RWPE2 (cell line): ENCODE results near the gene GAP43.
"Not testable (repeated sequence)": the region's sequence is repeated elsewhere in the genome, so short reads cannot be mapped to it uniquely, and the experiment has no call there.

Source experiments
- ATAC-seq: fragments of 200-7000 bp; cut with Tn5 transposase; 3 replicates; pipeline ENCODE4 v1.9.1; 2021; ENCODE audit warnings: low read depth
- DNase-seq: peaks from one replicate; pipeline ENCODE4 v3.0.0-alpha.2; 2020; ENCODE audit warnings: low spot score
- H3K27ac ChIP-seq: fragments of 450-650 bp; 2 replicates; pipeline ENCODE4 v1.5.1; 2017; ENCODE audit warnings: mild to moderate bottlenecking; ENCODE audit not compliant: poor library complexity, severe bottlenecking
- H3K27me3 ChIP-seq: fragments of 250-450 bp; sonication (Bioruptor Pico); 2 replicates; pipeline ENCODE4 v1.5.1; 2021; ENCODE audit warnings: mild to moderate bottlenecking, moderate library complexity; ENCODE audit not compliant: insufficient read depth, poor library complexity, severe bottlenecking
- H3K36me3 ChIP-seq: fragments of 250-450 bp; sonication (Bioruptor Pico); 2 replicates; pipeline ENCODE4 v1.5.1; 2020; ENCODE audit warnings: low read depth, mild to moderate bottlenecking, moderate library complexity
- H3K4me1 ChIP-seq: fragments of 250-450 bp; sonication (Bioruptor Pico); 2 replicates; pipeline ENCODE4 v1.5.1; 2021; ENCODE audit warnings: mild to moderate bottlenecking, moderate library complexity; ENCODE audit not compliant: insufficient read depth, poor library complexity, severe bottlenecking
- H3K4me3 ChIP-seq: fragments of 250-450 bp; sonication (Bioruptor Pico); 2 replicates; pipeline ENCODE4 v1.5.1; 2021; ENCODE audit warnings: mild to moderate bottlenecking, moderate library complexity; ENCODE audit not compliant: severe bottlenecking
- H3K9me3 ChIP-seq: fragments of 250-450 bp; sonication (Bioruptor Pico); 2 replicates; pipeline ENCODE4 v1.5.1; 2021; ENCODE audit warnings: mild to moderate bottlenecking, moderate library complexity; ENCODE audit not compliant: severe bottlenecking
- TF ChIP-seq, protein P1 (sequence below): fragments of 450-650 bp; IDR thresholded peaks from one replicate; pipeline ENCODE4 v1.5.1; 2017; ENCODE audit warnings: mild to moderate bottlenecking, moderate library complexity; ENCODE audit not compliant: poor library complexity, severe bottlenecking

Gene GAP43

GRCh38 chr3:115727135-115727534 is 103.8 kb downstream of the GAP43 start:
- no peak overlapping the region for H3K4me3 ChIP-seq
- no peak overlapping the region for H3K27ac ChIP-seq
- H3K36me3 ChIP-seq, result no peaks in the 10 kb centered on the region
- H3K27me3 ChIP-seq, result no peaks in the 10 kb centered on the region
- TF ChIP-seq, protein P1, sequence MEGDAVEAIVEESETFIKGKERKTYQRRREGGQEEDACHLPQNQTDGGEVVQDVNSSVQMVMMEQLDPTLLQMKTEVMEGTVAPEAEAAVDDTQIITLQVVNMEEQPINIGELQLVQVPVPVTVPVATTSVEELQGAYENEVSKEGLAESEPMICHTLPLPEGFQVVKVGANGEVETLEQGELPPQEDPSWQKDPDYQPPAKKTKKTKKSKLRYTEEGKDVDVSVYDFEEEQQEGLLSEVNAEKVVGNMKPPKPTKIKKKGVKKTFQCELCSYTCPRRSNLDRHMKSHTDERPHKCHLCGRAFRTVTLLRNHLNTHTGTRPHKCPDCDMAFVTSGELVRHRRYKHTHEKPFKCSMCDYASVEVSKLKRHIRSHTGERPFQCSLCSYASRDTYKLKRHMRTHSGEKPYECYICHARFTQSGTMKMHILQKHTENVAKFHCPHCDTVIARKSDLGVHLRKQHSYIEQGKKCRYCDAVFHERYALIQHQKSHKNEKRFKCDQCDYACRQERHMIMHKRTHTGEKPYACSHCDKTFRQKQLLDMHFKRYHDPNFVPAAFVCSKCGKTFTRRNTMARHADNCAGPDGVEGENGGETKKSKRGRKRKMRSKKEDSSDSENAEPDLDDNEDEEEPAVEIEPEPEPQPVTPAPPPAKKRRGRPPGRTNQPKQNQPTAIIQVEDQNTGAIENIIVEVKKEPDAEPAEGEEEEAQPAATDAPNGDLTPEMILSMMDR, result no peak
- H3K9me3 ChIP-seq, result no peaks in the 10 kb centered on the region
- no peaks in the 10 kb centered on the region for H3K4me1 ChIP-seq
- DNase-seq, result no peak
- ATAC-seq, result no peak

DNA sequence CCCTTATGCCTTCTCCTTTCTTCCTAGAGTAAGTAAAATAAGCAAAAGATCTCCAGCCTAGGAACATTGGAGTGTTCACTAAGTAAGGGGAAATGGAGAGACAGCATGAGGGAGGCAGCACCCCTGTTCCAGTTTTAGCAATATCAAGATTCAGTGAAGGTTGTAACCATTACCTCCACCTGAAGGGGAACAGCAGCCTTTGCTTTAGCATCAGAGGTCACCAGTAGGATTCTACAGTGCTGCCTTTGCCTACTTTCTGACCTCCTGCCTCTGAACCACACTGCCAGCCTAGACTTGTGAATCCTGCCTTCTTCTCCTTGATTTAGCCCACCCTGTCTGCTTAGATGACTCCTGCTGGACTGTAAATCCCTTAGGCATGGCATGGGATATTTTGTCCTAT is 104.7 kb downstream of the GAP43 start:
- H3K36me3 ChIP-seq, result no peaks in the 10 kb centered on the region
- H3K9me3 ChIP-seq, result no peaks in the 10 kb centered on the region
- TF ChIP-seq, protein P1, result no peak
- no peak overlapping the region for H3K27ac ChIP-seq
- ATAC-seq (no peak), DNase-seq (no peak)
- H3K27me3 ChIP-seq, result no peaks in the 10 kb centered on the region
- no peaks in the 10 kb centered on the region for H3K4me1 ChIP-seq
- H3K4me3 ChIP-seq, result no peak overlapping the region

- ATAC-seq, H3K4me1 ChIP-seq, H3K27me3 ChIP-seq, H3K27ac ChIP-seq, DNase-seq, H3K36me3 ChIP-seq, H3K4me3 ChIP-seq, H3K9me3 ChIP-seq: not testable (repeated sequence)
Observed at GRCh38 chr3:115736341-115736740, 113.0 kb downstream of the GAP43 start.

DNA sequence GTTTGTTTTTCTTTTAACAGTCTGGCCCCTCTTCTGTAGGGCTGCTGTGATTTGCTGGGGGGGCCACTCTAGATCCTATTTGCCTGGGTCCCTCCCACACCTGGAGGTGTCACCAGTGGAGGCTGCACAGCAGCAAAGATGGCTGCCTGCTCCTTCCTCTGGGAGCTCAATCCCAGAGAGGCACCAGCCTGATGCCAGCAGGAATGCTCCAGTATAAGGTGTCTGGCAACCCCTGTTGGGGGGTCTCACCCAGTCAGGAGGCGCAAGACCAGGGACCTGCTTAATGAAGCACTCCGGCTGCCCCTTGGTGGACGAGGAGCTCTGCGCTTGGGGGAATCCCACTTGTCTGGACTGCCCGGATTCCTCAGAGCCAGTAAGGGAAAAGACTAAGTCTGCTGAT is 118.3 kb downstream of the GAP43 start:
- Histone ChIP-seq H3K4me3 (no peak overlapping the region), H3K4me1 (no peaks in the 10 kb centered on the region), H3K36me3 (no peaks in the 10 kb centered on the region), H3K27me3 (no peaks in the 10 kb centered on the region), H3K27ac (no peak overlapping the region), H3K9me3 (no peaks in the 10 kb centered on the region)
- TF ChIP-seq, protein P1, result no peak
- DNase-seq (no peak), ATAC-seq (no peak)

GRCh38 chr3:115744516-115744915 is 121.2 kb downstream of the GAP43 start:
- not testable (repeated sequence) for H3K27ac ChIP-seq, H3K9me3 ChIP-seq, H3K36me3 ChIP-seq, H3K4me1 ChIP-seq, H3K4me3 ChIP-seq, ATAC-seq, DNase-seq, H3K27me3 ChIP-seq

DNA sequence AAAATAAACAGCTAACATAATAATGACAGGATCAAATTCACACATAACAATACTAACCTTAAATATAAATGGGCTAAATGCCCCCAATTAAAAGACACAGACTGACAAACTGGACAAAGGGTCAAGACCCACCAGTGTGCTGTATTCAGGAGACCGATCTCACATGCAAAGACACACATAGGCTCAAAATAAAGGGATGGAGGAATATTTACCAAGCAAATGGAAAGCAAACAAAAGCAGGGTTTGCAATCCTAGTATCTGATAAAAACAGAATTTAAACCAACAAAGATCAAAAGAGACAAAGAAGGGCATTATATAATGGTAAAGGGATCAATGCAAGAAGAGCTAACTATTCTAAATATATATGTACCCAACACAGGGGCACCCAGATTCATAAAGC is 129.7 kb downstream of the GAP43 start:
- not testable (repeated sequence) for H3K36me3 ChIP-seq, ATAC-seq, H3K4me3 ChIP-seq, H3K4me1 ChIP-seq, H3K9me3 ChIP-seq, H3K27ac ChIP-seq, DNase-seq, H3K27me3 ChIP-seq
